ENCODE data around the gene CDYL. TPM values are rescaled to one million over a fixed set of nuclear protein-coding genes. Genes with fewer than 3 reads are reported as not detected.
"Not testable (repeated sequence)": the region's sequence is repeated elsewhere in the genome, so short reads cannot be mapped to it uniquely, and the experiment has no call there.

The CDYL gene
- polyA plus RNA-seq, 1 of the 3 experiments (the other 2 are of a cell fraction) = 13.3 TPM

GRCh38 chr6:5005038-5005433, 228.8 kb downstream of the CDYL start:
- H3K27me3 ChIP-seq (ENCODE audit: insufficient read depth); H3K27ac ChIP-seq (ENCODE audit: low read depth in 2 of 2, low read length in 1 of 2); H4K20me1 ChIP-seq (ENCODE audit: insufficient read depth); H3K9ac ChIP-seq; H3K4me2 ChIP-seq; POLR2A ChIA-PET; H3K4me1 ChIP-seq (ENCODE audit: control insufficient read depth in 1 of 2, insufficient read depth in 2 of 2, low read depth in 1 of 2, low read length in 1 of 2); H3K4me3 ChIP-seq (ENCODE audit: low read depth in 2 of 2, low read length in 1 of 2); H3K9me2 ChIP-seq; H3K79me2 ChIP-seq (ENCODE audit: insufficient read depth); DNase-seq; H3K9me3 ChIP-seq; H3F3A ChIP-seq (replicated peaks; ENCODE audit: insufficient read depth): not testable (repeated sequence)
- WGBS (ENCODE audit: low lambda C conversion rate) = 98% methylated on average over 5 of the region's 5 CpGs
- H3K36me3 ChIP-seq (replicated peaks in 1 of 2; ENCODE audit: control insufficient read depth in 1 of 2, insufficient read depth in 2 of 2, low read length in 1 of 2) = peaks cover 9 to 16% of the 10 kb centered on the region in 2 experiments
- CTCF ChIA-PET = interaction anchor here (1.1 to 1.4 kb wide), 3 partner anchors 10 to 25 kb away, joined by 3 read pairs; no protein-coding TSS in a partner anchor
- peak overlapping the region; percentile 99; the same call in 1 of the 2 replicates for H2AFZ ChIP-seq (ENCODE audit: low read depth)

Other genes with a start within 250 kb of the CDYL start
- 8.3 and 9.8 TPM in 2 replicates for gene RPP40, start 227.6 kb downstream of the CDYL start, polyA plus RNA-seq (2012; rRNA removed)